KMS-11 (cell line): ENCODE measurements around the gene LEFTY1.

Experiments used
- H2AFZ ChIP-seq: fragments of 200-600 bp; sonication (generic); 2 replicates; pipeline ENCODE4 v1.6.1; 2016; ENCODE audit warnings: antibody characterized with exemption, mixed run types, low read depth
- H3K27ac ChIP-seq: fragments of 200-600 bp; sonication (generic); 2 replicates; pipeline ENCODE4 v1.6.1; 2016; ENCODE audit warnings: mild to moderate bottlenecking, mixed run types
- H3K27me3 ChIP-seq: fragments of 200-600 bp; sonication (generic); 2 replicates; pipeline ENCODE4 v1.6.1; 2017; ENCODE audit warnings: mild to moderate bottlenecking, low read depth, mixed run types, moderate library complexity; ENCODE audit not compliant: insufficient read depth
- H3K36me3 ChIP-seq: fragments of 200-600 bp; sonication (generic); 2 replicates; pipeline ENCODE4 v1.6.1; 2017; ENCODE audit warnings: mild to moderate bottlenecking, mixed run types; ENCODE audit not compliant: insufficient read depth
- H3K4me1 ChIP-seq: fragments of 200-600 bp; sonication (generic); 2 replicates; pipeline ENCODE4 v1.6.1; 2016; ENCODE audit warnings: mild to moderate bottlenecking, low read depth, mixed run types; ENCODE audit not compliant: poor library complexity, severe bottlenecking
- H3K4me2 ChIP-seq: fragments of 200-600 bp; sonication (generic); 2 replicates; pipeline ENCODE4 v1.7.0; 2016; ENCODE audit warnings: mild to moderate bottlenecking, mixed run types
- H3K4me3 ChIP-seq: fragments of 200-600 bp; sonication (generic); IDR thresholded peaks from 2 replicates; pipeline ENCODE4 v1.6.1; 2017; ENCODE audit warnings: low read depth, low read length, mixed read lengths; ENCODE audit not compliant: insufficient read depth
- H3K79me2 ChIP-seq: fragments of 200-600 bp; sonication (generic); 2 replicates; pipeline ENCODE4 v1.6.1; 2016; ENCODE audit warnings: low read depth, mixed run types; ENCODE audit not compliant: insufficient read depth
- H3K9ac ChIP-seq: fragments of 200-600 bp; sonication (generic); 2 replicates; pipeline ENCODE4 v1.6.1; 2016; ENCODE audit warnings: mild to moderate bottlenecking, mixed run types
- H4K20me1 ChIP-seq: fragments of 200-600 bp; sonication (generic); 2 replicates; pipeline ENCODE4 v1.6.1; 2016; ENCODE audit warnings: mild to moderate bottlenecking, mixed run types; ENCODE audit not compliant: insufficient read depth
- TF ChIP-seq, protein P1 (sequence below): fragments of 200-600 bp; sonication (generic); conservative IDR thresholded peaks from 2 replicates; pipeline ENCODE4 v1.6.1; 2017; ENCODE audit warnings: low read depth, mild to moderate bottlenecking, antibody characterized with exemption, low read length, moderate library complexity, mixed read lengths

The LEFTY1 gene

DNA sequence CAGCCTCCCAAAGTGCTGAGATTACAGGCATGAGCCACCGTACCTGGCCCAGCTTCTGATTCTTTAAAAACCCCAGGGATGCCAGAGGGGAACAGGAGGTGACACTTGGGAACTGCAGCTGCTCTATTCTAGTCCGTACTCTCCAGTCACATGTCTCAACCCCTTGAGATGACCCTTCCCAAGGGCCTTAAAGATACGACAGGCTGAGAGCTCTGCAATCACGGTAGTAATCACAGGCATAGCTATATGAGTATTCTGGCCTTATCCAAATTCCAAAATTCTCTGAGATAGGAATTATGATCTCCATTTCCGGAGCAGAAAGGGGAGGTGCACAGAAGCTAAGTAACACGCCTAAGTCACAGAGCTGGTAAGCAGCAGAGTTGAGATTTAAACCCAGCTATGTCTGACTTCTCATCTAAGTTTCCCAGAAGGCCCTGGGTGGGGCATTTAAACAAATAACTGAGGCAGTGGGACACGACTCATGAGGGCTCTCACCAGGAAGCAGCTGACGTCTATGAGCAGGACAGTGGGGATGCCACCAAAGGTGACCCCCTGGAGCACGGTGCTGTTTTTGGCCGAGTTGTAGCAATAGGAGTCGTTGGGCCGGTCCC lies 11.9 kb downstream of the LEFTY1 start:
- no peak overlapping the region for H3K4me2 ChIP-seq
- peaks cover 55% of the 10 kb centered on the region for H3K4me1 ChIP-seq
- H3K4me3 ChIP-seq, result no peak overlapping the region
- no peak overlapping the region for H3K9ac ChIP-seq
- H3K79me2 ChIP-seq, result peaks cover 29% of the 10 kb centered on the region; the same call in 1 of the 2 replicates
- no peak overlapping the region for H2AFZ ChIP-seq
- H3K27me3 ChIP-seq, result no peaks in the 10 kb centered on the region
- no peaks in the 10 kb centered on the region for H3K36me3 ChIP-seq
- no peak overlapping the region for H3K27ac ChIP-seq
- H4K20me1 ChIP-seq, result no peaks in the 10 kb centered on the region
- TF ChIP-seq, protein P1, sequence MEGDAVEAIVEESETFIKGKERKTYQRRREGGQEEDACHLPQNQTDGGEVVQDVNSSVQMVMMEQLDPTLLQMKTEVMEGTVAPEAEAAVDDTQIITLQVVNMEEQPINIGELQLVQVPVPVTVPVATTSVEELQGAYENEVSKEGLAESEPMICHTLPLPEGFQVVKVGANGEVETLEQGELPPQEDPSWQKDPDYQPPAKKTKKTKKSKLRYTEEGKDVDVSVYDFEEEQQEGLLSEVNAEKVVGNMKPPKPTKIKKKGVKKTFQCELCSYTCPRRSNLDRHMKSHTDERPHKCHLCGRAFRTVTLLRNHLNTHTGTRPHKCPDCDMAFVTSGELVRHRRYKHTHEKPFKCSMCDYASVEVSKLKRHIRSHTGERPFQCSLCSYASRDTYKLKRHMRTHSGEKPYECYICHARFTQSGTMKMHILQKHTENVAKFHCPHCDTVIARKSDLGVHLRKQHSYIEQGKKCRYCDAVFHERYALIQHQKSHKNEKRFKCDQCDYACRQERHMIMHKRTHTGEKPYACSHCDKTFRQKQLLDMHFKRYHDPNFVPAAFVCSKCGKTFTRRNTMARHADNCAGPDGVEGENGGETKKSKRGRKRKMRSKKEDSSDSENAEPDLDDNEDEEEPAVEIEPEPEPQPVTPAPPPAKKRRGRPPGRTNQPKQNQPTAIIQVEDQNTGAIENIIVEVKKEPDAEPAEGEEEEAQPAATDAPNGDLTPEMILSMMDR, result no peak

DNA sequence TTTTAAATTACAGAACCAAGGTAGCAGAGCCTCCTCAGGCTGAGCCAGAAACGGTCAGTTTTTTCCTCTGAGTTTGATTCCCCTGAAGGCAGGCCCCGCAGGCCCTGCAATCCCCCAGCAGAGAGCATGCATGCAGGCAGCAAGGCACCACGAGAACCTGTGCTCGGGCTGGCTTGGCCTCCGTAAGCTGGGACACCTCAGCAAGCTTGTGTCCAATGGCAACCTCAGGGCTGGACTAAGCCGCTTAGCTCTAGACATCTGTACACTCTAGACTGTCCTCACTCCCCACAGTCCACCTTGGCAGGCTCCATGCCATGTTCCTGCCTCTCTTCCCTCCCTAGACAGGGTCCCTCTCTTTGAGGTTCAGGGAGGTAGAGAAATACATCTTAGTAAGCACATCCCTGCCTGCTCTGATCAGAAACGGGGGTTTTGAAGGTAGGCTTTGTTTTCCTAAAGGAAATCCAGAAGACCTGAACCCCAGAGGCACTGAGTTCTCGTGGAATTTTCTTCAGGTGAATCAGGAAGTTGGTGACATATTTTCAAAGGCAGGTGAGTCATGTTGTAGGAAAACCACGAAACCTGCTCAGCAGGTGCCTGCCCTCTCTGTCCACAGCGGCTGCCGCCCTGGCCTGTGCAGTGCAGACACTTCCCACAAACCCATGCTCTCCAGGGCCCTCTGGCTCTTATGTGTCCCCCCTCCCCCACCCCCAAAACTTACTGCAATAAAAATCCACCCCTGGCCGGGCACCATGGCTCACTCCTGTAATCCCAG lies 13.7 kb downstream of the LEFTY1 start:
- Histone ChIP-seq H3K27ac (no peak overlapping the region), H2AFZ (no peak overlapping the region), H4K20me1 (no peaks in the 10 kb centered on the region), H3K9ac (no peak overlapping the region), H3K4me3 (no peak overlapping the region), H3K4me1 (peaks cover 41% of the 10 kb centered on the region), H3K79me2 (peaks cover 19% of the 10 kb centered on the region; the same call in 1 of the 2 replicates), H3K36me3 (peaks cover 5% of the 10 kb centered on the region; the same call in 1 of the 2 replicates), H3K27me3 (no peaks in the 10 kb centered on the region), H3K4me2 (no peak overlapping the region)
- TF ChIP-seq, protein P1, result no peak

DNA sequence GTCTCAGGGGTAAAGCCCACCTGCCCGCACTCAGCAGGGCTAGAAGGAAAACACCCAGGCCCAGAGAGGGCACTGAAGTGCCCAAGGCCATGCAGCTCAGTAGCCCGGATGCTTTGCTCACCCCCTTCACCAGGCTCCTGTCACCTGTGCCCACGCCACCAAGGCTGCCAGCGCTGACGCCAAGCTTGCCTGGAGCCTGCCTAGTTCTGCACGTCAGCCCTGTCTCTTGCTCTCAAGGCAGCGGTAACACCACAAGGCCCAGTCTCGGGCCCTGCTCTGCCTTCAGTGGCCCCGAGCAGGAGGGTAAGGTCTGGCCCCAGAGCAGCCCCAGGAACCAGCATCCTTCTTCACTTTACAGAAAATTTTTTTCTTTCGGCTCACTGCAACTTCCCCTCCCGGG lies 14.5 kb downstream of the LEFTY1 start:
- Histone ChIP-seq H3K4me2 (no peak overlapping the region), H3K4me3 (no peak overlapping the region), H3K9ac (no peak overlapping the region), H3K27me3 (no peaks in the 10 kb centered on the region), H3K4me1 (peaks cover 33% of the 10 kb centered on the region), H2AFZ (no peak overlapping the region), H3K27ac (no peak overlapping the region), H4K20me1 (no peaks in the 10 kb centered on the region), H3K36me3 (peaks cover 7% of the 10 kb centered on the region; the same call in 1 of the 2 replicates), H3K79me2 (peaks cover 16% of the 10 kb centered on the region; the same call in 1 of the 2 replicates)
- TF ChIP-seq, protein P1, result no peak

DNA sequence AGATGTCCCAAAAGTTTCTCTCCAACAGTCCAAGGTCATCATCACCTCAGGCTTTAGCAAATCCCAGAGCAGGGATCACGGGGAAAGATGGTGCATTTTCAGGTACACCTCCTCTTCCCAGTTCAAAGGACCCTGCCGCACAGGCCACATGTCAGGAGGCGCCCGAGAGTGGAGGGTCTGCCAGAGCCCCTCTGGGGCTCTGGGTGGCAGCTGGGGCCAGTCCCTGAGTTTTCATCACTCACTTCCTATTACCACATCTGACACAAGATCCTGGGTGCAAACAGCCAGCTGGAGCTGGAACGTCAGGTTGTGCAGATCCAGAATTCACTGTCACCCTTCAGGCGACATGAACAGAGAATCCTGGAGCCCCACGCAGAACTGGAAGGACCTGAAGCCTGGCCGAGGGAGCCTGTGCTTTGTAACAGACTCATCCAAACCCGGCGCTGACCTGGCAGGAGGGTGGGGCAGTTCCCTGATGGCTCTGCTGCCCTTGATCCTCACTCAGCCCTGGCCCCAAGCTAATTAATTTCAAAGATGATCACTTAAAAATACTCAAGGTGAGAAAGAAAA lies 15.6 kb downstream of the LEFTY1 start:
- H3K27ac ChIP-seq, result no peak overlapping the region
- peaks cover 22% of the 10 kb centered on the region for H3K4me1 ChIP-seq
- no peaks in the 10 kb centered on the region for H4K20me1 ChIP-seq
- no peak overlapping the region for H3K4me3 ChIP-seq
- peaks cover 7% of the 10 kb centered on the region; the same call in 1 of the 2 replicates for H3K36me3 ChIP-seq
- H3K27me3 ChIP-seq, result no peaks in the 10 kb centered on the region
- H3K9ac ChIP-seq, result no peak overlapping the region
- no peak overlapping the region for H2AFZ ChIP-seq
- TF ChIP-seq, protein P1, result no peak
- peaks cover 5% of the 10 kb centered on the region; the same call in 1 of the 2 replicates for H3K79me2 ChIP-seq
- H3K4me2 ChIP-seq, result no peak overlapping the region
